K562 (cell line): ENCODE measurements around the gene COL15A1.
"Not testable (repeated sequence)": the region's sequence is repeated elsewhere in the genome, so short reads cannot be mapped to it uniquely, and the experiment has no call there.

Experiments used
- CTCF ChIP-seq, 3 experiments: IDR thresholded peaks in 2 of 3; conservative IDR thresholded peaks in 1 of 3; 2 replicates each; pipeline ENCODE4 v1.5.1; 2011 to 2012; ENCODE audit warnings: low read length in 3 of 3, mild to moderate bottlenecking in 3 of 3, control low read depth in 2 of 3, improper control_type of control experiment in 1 of 3, inconsistent platforms in 1 of 3, low read depth in 1 of 3, mixed read lengths in 1 of 3, moderate library complexity in 1 of 3; ENCODE audit not compliant: insufficient read depth in 2 of 3
- L3MBTL2 ChIP-seq: fragments of 450-650 bp; IDR thresholded peaks from 2 replicates; pipeline ENCODE4 v1.6.1; 2016; ENCODE audit warnings: mild to moderate bottlenecking, moderate library complexity
- TF ChIP-seq, protein P1 (sequence below): fragments of 250-450 bp; sonication (Bioruptor Pico); IDR thresholded peaks from 2 replicates; pipeline ENCODE4 v1.8.0; 2021; ENCODE audit warnings: moderate library complexity, mild to moderate bottlenecking, inconsistent platforms

- not testable (repeated sequence) for TF ChIP-seq CTCF (IDR thresholded peaks at IDR 0.05 in 2 of 3, conservative IDR thresholded peaks at IDR 0.05 in 1 of 3; ENCODE audit: insufficient read depth in 2 of 3, low read depth in 1 of 3, low read length in 3 of 3)
- TF ChIP-seq, protein P1, sequence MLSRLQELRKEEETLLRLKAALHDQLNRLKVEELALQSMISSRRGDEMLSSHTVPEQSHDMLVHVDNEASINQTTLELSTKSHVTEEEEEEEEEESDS (CRISPR knock-in tag) = not testable (repeated sequence)
- peak; percentile 42; the same call in 1 of the 2 replicates for TF ChIP-seq L3MBTL2
Measured at GRCh38 chr9:98901843-98902242, 41.9 kb upstream of the COL15A1 start.
